HG03439 (cell line): ENCODE measurements around the gene AGO3.
A peak's percentile ranks its signal among the peaks of the same experiment; 100 is the strongest.
"Not testable (repeated sequence)": the region's sequence is repeated elsewhere in the genome, so short reads cannot be mapped to it uniquely, and the experiment has no call there.

ENCODE experiments used
- ATAC-seq: cut with Tn5 transposase; IDR thresholded peaks from one replicate; pipeline ENCODE4 v1.9.1; 2021; ENCODE audit warnings: mild to moderate bottlenecking, moderate library complexity; ENCODE audit not compliant: unreplicated experiment

Gene AGO3

DNA sequence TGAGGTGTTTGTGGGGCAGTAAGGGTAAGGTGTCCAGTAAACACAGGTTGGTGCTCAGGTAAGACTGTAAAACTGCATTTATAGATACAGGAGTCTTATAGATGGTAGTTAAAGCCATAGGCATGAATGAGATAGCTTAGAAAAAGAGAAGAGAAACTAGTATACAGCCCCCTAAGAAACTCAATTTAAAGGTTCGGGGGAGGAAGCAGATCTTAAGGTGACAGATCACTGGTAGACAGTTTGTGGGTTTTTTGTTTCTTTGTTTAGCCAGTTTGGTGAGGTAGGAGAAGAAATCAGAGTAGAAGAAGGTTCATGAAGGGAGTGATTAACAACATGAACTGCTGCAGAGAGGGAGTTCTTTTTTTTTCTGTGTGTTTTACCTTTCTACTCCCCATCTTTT, 6.1 kb upstream of the AGO3 start:
- no peak for ATAC-seq

DNA sequence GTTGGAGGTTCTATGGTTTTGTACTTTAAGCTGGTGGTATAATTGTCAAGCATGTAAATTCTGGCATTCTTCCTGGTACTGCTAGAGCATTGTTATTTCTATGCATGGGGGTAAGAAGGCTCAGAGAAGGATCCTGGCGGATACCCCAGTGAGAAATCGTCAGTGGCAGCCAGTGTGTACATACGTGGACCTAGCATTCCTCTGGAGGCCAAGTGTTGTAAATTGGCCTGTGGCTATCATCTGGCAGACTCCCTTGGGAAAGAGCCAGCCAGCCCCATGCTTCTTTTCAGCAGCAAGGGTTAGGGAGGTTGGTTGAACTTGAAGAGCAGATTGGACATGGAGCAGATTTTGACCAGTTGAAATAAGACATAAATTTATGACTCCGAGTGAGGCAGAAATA, 5.2 kb upstream of the AGO3 start:
- ATAC-seq: no peak

DNA sequence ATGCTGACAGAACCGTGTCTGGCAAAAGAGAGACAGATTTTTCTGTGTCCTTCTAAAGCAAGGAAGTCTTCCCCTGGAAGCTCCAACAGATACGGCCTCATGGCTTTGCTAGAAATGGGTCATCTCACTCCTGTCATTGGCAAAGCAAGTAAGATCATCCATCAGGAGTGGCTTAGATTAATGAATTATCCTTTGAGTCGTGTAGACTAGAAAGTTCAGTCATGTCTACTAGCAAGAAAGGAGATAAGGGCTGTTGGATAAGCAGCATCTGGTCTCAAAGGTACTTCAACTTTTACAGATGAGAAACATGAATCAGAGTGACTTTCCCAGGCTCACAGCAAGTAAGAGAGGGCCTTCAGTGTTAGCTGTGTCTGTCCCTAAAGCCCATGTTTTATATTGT, 3.4 kb upstream of the AGO3 start:
- no peak for ATAC-seq

DNA sequence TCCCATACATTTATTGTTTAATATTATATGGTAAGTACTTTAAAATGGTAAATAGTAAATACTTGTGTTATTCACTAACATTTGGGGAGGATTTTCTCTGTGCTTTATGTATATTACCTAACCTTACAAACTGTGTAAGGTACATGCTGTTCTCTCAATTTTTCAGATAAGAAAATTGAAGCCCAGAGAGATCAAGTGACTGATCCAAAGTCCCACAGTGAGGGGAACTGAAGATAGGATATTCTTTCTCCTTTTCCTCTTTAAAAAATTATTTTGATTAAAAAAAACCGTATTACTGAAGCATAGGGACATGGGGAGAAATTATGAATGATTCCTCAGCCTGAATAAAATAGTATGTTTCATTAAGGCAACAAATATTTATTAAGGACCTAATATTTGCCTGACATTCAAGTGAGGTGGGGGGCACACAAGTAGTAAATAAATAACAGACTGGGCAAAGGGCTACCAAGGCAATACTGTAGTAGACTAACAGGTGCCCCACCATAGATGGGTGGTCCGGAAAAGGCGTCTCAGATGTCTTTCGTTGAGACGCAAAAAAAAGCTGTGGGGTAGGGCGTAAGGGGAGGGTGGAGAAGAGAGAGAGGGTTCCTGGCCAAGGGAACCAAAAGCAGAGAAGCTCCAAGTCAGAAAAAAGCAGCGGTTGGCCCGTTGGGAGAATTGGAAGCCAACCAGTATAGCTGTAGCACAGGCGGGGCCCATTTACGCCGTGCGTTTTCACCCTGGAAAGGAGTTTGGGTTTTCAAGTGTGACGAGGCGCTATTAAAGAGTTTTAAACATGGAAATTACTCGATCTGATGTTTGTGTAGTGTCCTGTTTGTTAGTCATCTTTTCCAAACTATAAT, 944 bp upstream of the AGO3 start:
- no peak for ATAC-seq

DNA sequence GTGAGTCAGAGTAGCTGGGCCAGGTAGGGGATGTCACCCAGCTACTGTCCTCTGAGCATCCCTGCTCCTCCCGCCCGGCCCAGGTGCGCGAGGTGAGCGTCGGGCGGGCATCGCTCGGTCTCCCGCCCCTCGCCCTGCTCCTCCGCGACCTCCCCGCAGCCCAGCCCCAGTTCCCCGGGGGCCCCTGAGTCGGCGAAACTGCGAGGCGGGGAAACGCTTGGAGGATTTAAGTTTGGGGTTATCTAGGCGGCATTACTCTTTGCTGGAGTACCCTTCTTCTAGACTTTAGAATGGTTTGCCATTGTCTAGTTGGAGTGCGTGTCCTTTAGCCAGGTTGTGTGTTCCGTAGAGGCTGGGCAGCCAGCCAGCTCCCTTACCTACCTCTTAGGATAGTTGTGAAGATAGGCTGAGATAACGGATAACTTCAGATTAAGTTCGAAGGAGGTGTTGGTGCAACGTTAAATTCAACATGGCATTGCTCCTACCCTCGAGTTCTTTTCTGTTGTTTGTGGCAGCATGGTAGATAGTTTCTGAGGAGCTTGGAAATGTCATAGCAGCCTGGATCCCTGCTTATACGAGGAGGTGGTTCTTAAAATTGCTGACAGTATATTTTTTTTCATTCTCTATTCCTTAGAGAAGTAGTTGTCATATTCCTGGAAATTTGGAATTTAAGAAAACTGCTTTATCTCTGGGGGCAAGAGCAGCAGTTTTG, 697 bp downstream of the AGO3 start:
- peak; percentile 12 for ATAC-seq

DNA sequence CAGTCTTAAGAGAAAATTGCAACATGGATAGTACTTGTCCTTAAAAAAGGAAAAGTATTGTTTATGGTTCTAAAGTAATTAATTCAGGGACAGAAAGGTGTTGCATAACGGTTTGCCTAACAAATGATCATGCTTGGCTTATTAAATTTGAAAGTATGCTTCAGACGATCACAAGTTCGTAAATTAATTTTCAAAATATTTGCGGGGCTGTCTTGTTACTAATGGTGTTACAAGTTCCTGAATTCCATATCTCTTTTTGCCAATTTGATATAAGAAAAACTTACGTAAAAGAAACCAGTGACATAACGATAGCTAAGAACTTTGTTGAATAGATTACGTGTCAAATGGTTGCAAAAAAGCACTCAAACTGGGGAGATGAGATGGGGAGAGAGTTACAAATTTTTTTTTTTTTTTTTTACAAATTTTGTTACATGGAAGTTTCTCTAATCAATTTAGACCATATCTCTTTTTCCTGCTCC, 1.3 kb downstream of the AGO3 start:
- no peak for ATAC-seq

DNA sequence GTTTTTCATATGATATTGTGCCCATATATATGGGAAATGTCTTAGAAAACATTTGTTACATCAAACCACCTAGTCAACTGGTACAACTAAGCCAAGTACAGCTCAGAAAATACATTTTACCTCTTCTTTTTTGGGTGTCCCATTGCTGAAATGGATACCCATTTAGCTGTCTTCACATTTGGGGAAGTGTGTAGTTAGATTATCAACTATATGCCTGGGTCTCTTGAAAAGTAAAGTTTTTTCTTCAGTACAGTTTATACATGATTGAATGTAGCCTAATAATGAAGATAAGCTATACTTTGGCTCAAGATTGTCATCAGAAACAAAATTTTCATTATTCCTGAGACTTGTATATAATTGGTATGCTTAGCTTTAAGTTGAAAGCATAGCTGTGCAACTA, 2.0 kb downstream of the AGO3 start:
- no peak for ATAC-seq

DNA sequence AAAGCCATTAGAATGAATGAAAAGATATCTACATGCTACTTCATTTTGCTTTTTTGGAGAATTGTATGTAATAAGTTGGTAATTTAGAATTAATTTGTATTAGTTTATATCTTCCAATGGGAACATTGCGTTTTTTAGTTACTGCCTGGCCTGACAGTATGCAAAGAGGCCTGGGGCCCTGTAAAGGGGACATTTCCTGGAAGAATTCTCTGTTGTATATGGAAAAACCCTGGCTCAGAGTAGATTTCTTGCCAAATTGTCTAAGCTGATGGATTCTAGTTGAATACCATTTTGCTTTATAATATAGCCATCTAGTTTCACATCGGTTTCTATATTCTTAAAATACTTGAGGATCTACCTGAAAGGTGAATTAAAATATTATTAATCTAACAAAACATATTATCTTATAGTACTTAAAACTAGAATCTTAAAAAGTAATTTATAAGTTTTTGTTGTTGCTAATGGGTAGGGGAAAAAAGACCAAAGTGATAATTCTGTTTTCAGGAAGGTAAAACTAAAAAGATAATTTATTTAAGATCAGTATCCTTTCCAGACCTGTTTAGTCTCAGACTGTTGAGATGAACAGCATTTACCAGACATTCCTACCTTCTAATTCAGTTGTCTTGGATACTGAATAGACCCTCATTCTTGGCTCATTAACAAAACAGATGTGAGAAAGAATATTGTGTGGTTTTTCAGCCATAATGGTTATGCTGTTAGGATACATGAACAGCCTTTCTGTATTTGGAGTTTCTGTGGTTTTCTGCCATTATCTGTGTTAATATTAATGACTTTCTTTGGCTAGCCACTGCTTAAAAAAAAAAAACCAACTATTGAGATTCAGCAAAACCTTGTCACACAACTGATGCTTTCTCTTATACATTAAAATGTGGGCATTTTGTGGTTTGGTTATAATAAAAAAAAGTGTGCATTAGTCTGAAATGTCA, 4.8 kb downstream of the AGO3 start:
- ATAC-seq: no peak

DNA sequence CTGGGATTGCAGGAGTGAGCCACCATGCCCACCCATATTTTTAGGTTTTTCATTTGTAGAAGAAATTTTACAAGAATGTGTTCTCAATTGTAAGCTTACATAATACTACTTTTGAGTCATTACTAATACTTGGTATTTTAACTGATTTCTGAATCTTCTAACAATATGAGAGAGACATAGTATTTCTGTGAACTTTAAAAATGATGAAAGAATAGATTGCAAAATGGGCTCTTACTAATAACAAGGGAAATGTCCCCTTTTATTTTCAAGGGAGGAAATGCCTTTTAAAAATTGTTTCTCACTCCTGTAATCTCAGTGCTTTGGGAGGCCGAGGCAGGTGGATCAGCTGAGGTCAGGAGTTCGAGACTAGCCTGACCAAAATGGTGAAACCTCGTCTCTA, 5.9 kb downstream of the AGO3 start:
- ATAC-seq: no peak

DNA sequence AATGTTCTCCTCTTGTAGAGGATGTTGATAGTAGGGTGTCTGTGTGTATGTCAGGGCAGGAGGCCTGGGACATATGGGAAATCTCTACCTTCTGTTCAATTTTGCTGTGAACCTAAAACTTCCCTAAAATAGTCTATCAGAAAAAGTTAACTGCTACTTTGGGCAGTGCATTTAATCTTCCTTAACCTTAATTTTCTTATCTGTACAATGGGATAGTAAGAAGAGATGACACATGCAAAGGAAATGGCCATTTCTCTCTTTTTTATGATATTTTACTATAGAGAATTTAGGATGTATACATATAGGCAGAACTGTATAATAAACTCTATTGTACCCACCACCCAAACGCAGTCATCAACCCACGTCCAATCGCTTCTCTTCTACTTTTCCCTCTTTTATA, 8.6 kb downstream of the AGO3 start:
- no peak for ATAC-seq

DNA sequence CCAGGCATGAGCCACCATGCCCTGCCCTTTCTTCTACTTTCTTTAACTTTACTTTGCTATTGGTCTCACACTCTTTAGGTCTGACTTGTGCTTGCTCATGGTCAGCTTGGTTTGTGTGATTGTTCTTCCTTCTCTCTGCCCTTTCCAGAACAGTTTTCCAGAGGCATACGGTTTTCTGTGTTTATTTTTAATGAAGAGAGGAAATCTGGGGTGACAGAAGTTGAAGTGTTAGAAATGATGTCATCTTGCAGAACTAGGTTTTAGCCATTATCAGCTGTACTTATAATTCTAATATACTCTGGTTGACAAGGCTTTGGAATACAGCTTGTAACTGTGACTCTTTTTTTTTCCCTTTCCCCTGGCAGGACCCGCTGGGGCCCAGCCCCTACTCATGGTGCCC, 14.4 kb downstream of the AGO3 start:
- ATAC-seq: no peak

DNA sequence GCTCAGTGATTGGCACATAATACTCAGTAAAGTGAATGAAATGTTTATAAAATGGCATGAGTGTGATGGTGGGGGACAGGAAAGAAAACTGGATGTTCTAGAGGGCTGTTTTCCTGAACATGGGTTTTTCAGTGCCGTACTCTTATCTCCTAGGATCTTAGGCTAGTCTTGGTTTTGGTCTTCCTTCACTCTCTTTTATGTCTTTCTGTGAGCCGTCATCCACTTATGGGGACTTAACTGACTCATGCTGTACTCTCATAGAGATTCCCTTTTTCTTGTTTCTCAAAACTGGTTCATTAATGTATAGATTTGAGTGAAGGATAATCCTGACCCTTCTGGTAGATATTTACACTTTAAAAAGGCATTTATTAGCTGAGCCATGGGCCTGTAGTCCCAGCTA, 16.6 kb downstream of the AGO3 start:
- ATAC-seq: no peak

DNA sequence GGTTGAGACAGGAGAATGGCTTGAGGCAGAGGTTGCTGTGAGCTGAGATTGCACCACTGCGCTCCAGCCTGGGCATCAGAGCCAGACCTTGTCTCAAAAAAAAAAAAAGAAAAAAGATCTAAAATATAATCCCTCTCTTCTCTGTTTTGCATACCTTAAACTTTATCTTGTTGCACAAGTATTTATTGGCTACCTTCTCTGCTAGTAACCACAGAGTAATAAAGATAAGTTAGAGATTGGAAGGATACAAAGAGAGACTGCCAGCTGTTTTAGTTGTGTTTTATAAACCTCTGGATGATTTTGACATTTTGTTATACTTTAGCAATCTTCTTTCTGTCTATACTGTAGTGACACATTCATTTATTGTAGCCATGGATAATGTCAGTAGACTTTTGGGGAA, 27.7 kb downstream of the AGO3 start:
- ATAC-seq: no peak

DNA sequence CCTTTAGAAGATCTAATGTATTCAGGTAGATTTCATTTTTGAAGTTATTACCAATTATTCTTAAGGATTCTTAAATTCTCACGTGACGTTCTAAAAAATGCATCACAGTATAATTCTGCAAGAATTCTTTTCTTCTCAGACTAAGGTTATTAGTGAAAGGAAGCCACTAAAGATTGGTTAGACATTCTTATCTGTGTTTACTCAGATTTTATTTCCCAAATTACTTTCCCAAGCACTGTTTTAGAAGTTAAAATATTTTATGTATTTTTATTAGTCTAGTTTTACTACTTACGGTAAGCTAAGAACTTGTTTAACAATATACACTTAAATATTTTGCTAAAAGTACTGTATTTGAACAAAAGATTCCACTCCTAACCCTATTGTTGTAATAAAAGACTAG, 28.4 kb downstream of the AGO3 start:
- ATAC-seq: no peak

DNA sequence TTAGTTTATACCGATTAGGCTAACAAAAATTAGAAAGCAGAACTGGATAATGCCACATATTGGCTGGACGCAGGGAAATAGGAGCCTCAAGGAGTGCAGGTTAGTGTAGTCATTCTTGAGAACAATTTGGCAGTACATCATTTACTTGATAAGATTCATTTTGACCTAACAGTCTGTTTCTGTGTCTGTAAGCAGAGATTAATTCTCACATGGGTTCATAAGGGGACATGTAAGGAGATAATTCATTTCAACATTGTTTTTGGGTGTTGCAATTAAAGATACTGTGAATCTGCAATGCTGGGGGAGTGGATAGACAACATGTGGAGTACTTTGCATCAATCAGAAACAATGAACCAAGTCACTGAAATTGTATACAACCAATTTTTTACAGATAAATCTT, 32.0 kb downstream of the AGO3 start:
- ATAC-seq: no peak

DNA sequence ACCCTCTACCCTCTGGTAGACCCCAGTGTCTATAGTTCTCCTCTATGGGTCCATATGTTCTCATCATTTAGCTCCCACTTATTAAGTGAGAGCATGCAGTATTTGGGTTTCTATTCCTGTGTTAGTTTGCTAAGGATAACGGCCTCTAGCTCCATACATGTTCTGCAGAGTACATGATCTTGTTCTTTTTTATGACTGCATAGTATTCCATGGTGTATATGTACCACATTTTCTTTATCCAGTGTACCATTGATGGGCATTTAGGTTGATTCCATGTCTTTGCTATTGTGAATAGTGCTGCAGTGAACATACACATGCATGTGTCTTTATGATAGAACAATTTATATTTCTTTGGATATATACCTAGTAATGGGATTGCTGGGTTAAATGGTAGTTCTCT, 33.4 kb downstream of the AGO3 start:
- not testable (repeated sequence) for ATAC-seq

DNA sequence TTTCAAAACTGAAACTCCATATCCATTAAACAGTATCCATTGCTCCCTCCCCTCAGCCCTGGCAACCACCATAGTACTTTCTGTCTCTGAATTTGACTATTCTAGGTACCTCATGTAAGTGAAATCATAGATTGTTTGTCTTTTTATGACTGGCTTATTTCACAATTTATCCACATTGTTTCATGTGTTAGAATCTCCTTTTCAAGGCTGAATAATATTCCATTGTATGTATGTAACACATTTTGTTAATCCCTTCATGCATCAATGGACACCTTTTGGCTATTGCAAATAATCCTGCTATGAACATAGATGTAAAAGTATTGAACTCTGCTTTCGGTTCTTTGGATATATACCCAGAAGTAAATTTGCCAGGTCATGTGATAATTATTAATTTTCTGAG, 37.5 kb downstream of the AGO3 start:
- no peak for ATAC-seq

DNA sequence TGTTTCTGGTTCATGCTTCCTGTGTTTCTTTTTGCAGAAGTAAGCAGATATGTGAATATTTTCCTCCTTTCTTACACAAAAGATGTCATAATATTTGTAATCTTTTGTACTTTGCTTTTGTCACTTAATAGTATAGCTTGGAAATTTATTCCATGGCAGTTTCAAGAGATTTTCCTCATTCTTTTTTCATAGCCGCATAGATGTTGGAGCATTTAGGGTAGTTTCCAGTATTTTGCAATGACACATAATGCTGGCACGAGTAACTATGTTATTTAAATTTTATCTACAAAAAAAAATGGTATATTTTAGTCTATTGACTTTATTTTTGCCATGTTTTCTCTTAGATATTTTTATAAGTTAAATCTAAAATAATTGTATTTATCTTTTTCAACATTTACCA, 40.7 kb downstream of the AGO3 start:
- ATAC-seq: no peak

DNA sequence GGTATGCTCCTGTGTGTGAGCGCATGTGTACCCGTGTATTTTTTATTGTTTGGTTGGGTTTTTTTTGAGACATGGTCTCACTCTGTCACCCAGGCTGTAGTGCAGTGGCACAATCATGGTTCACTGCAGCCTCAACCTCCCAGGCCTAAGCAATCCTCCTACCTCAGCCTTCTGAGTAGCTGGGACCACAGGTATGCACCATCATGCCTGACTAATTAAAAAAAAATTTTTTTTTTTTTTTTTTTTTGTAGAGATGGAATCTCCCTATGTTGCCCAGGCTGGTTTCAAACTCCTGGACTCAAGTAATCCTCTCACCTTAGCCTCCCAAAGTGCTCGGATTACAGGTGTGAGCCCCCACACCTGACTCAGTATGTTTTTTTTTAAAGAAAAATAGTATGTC, 41.7 kb downstream of the AGO3 start:
- not testable (repeated sequence) for ATAC-seq

DNA sequence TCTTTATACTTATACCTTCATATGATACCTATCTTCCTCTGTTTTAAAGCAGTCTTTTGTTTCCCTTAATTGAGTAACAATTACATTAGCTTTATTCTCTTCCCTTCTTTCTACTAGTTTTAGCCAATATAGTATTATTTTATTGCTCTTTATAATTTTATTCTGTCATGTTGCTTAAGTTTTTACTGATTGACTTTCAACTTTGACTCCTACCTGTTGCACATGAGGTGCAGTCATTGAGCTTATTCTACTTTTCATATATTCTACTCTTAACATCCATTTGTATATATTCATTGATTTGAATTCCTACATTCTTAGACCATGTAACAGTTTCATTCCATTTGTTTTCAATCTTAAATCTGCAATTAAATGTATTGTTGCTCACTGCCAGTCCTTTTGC, 49.2 kb downstream of the AGO3 start:
- no peak for ATAC-seq

DNA sequence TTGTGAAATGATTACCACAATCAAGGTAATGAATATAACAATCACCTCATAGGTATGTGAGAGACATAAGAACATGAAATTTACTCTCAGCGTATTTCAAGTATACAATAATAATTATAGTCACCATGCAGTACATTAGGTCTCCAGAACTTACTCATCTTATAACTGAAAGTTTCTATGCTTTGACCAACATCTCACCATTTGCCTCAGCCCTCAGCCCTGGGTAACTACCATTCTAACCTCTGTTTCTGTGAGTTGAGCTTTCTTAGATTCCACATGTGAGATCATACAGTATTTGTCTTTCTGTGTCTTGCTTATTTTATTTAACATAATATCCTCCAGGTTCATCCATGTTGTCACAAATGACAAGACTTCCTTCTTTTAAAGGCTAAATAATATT, 57.3 kb downstream of the AGO3 start:
- ATAC-seq: no peak
